Raji (cell line): Measurements from ENCODE around the gene CSNK1A1.

Experiments
- POLR2A ChIP-seq: IDR thresholded peaks from 2 replicates; pipeline ENCODE4 v1.6.1; 2011; ENCODE audit warnings: low read depth, low read length, control low read depth; ENCODE audit not compliant: insufficient read depth

Gene CSNK1A1

GRCh38 chr5:149545327-149545726 is 5.9 kb downstream of the CSNK1A1 start:
- TF ChIP-seq POLR2A = no peak

DNA sequence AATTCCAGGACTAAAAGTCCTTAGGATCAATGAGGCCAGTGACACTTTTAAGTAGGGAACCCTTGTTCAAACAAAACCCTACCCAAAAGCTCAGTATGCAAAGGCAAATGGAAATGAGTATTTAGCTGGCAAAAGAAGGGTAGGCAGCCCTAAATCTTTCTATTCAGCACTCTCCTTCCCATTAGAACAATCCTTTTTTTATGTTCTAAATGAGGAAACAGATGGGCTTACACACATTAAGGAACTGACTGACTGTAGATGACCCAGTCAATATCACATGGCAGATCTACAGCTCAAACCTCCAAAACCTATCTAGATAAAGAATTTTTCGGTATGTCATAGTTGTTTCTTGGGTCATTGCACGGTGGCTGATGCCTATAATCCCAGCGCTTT is 7.2 kb downstream of the CSNK1A1 start:
- TF ChIP-seq POLR2A = no peak

DNA sequence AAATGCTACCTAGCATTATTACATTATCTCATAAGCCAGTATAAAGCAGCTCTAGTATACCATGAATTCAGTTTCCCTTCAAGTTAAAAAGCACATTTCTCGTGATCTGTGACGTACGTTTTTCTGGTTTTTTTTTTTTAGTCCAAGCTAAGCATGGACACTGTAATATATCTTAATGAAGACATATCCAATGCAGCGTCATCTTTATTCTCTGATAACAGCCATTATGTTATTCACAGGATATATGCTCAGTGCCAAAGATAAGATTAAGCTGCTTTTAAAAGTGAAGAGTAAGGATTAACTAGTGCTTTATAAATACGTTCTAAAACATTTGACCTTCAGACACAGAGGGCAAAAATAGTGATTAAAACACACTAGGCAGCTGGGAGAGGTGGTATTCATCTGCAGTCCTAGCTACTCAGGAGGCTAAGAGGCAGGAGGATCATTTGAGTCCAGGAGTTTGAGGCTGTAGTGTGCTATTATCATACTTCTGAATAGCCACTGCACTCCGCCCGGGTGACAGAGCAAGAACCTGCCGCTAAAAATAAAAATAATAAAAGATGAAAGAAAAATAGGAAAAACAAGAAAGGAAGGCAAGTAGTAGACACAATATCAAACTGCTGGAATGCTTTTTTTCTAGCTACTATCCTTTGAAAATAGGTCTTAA is 7.7 kb downstream of the CSNK1A1 start:
- TF ChIP-seq POLR2A = no peak

- no peak for TF ChIP-seq POLR2A
Measured at GRCh38 chr5:149541893-149542292, 9.3 kb downstream of the CSNK1A1 start.

GRCh38 chr5:149540089-149540488 is 11.2 kb downstream of the CSNK1A1 start:
- TF ChIP-seq POLR2A = no peak

DNA sequence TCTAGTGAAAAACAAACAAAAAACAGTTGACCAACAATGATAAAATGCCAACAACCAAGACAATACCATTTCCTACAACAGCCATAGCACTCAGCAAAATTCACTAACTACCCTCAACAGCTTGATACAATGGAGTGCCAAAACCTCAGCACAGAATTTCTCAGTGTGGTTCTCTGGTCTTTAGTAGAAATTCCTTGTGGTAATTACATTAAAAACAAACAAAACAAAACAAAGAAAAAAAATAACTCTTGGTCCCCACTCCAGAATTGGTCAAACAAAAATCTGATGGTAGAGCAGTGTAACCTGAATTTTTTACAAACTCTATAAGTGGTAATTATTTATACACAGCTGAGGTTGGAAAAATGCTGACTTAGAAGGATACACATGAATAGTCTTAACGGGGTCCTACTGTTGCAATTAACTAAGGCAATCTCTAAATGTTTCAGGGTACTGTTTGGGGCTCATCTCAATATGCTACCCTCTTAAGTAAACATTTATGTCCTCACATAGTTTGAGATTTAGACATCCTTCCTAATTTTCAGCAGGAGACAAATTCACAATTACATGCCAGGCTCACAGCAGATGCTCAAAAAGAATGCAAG is 13.8 kb downstream of the CSNK1A1 start:
- no peak for TF ChIP-seq POLR2A

GRCh38 chr5:149532413-149532812 is 18.8 kb downstream of the CSNK1A1 start:
- TF ChIP-seq POLR2A = no peak

- TF ChIP-seq POLR2A = no peak
Measured at GRCh38 chr5:149529463-149529862, 21.8 kb downstream of the CSNK1A1 start.

DNA sequence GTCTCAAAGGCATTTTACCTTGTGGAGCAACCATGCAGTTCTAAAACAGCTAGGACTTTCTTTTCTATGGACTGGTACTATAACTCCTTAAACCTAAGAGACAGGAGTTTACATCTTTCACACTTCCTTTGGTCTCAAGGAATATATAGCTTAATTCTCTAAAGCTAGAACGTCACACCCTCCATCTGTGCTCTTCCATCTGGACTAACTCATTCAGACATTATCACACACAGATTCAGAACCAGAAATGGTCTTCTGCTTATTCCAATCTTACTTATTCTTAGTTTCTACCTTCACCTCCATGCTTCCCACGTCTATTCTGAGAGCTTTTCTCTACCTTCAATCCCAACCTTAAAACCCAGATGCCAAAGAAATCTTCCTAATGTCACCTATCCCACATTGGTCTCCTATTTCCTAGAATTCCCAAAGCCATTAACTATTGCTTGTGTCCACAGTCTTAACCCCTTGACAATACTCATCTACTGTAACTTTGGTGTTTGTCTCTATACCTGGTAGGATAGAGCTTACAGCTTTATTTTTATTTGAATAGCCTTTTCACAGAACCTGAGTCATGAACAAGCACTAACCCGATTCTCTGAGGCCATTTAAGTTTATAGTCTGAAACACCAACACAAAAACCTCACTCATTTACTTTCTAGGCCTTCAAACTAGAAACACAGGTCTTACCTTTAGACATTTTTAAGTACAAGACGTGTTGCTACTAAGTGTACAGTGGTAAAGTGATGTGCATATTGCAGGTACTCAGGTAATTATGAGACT is 22.8 kb downstream of the CSNK1A1 start:
- TF ChIP-seq POLR2A = no peak

DNA sequence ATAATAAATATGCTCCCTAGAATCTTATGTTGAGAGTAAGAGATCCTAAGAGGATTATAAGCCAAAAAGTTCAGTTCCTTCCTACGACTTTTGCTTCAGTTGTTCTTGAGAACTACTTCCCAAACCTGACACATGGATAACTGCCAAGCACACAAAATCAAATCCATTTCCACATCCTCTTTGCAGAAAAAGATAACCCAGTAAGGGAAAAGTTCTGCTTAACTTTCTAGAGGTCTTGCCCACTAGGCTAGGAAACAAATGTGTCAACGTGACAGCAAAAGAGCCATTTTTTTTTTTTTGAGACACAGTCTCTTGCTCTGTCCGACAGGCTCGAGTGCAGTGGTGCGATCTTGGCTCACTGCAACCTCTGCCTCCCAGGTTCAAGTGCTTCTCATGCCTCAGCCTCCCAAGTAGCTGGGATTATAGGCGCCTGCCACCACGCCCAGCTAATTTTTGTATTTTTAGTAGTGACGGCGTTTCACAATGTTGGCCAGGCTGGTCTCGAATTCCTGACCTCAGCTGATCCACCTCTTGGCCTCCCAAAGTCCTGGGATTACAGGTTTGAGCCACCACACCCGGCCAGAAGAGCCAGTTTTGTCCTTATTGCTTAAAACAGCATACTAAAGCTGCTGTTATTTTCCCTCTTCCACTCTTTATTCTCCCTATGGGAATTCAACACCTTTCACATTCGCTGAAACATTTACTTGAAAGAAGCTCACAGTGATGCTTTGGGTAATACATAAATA is 24.2 kb downstream of the CSNK1A1 start:
- TF ChIP-seq POLR2A = no peak

- TF ChIP-seq POLR2A = no peak
Measured at GRCh38 chr5:149521739-149522685, 29.2 kb downstream of the CSNK1A1 start.

GRCh38 chr5:149519601-149520000 is 31.6 kb downstream of the CSNK1A1 start:
- TF ChIP-seq POLR2A = no peak

- TF ChIP-seq POLR2A = no peak
Measured at GRCh38 chr5:149518620-149519019, 32.6 kb downstream of the CSNK1A1 start.

DNA sequence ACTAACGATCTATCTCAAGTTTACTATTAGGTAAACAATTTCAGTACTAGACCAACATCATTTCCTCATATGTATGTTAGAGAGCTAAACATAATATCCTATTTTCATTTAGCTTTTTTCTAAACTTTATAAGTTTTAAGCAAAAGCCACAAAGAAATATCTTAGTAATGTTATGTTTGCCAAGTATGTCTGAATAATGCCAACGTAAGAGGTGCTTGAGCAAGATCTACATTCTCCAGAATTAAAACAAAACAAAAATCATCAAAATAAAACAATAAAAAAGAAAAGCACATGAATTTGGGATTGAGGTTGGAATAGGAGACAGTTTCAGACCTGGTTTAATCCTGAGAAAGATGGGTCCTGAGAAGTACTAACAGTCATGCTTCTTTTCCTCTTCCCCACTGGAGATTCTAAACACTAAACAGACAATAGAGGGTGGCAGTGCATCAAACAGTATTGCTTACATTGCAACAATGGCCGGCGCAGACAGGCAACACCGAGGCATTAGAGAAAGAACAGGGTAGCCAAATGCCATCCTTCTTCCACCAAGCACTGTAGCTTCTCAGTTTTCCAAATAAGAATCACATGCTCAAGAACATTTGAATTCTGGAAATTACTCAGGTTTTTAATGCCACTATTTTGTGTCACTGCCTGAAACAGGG is 33.6 kb downstream of the CSNK1A1 start:
- TF ChIP-seq POLR2A = no peak
